ENCODE data around the gene BOLA1. TPM values are rescaled to one million over a fixed set of nuclear protein-coding genes. Genes with fewer than 3 reads are reported as not detected.
"Not testable (repeated sequence)": the region's sequence is repeated elsewhere in the genome, so short reads cannot be mapped to it uniquely, and the experiment has no call there.

The BOLA1 gene
- total RNA-seq (2014; rRNA removed; shearing (Covaris generic)), result 9.8 and 12.3 TPM in 2 replicates

DNA sequence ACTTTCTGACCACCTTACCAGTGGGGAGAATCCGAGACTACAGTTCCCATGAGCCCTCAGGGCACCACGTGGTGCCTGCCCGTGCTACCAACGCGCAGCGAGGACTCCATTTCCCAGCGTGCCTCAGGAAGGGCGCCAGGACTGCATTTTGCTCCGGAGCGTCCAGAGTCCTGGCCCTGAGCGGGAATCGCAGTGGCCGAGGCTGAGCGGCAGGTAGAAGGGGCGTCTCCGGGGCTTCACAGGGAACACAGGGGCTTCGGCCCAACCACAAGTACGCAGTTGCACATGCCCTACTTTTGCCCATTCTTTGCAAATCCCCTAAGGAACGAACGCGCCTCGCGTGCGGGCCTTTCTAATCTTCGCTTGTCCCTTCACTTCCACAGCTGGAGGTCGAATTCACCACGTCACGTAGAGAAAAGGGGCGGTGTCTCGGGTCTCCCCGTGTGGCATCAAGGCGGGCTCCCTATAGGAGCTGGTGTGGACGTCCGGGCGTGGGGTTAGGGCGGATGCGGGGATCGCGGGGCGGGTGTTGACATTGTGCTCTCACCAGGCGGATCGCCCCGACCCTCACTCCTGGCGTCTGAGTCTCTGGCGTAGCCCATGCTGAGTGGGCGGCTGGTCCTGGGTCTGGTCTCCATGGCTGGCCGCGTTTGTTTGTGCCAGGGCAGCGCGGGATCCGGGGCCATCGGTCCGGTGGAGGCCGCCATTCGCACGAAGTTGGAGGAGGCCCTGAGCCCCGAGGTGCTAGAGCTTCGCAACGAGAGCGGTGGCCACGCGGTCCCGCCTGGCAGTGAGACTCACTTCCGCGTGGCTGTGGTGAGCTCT, at the start of gene BOLA1:
Gene BOLA1 (plus strand): TSS at position 109 of the 825 bp plus-strand sequence. CDS start 492 bp downstream, at position 601.
- H3K27me3 ChIP-seq (replicated peaks), result no peaks in the 10 kb centered on the region
- H3K27ac ChIP-seq, result peak within 1 kb of the TSS; percentile 5
- peak; percentile 85 to 90 for DNase-seq (ENCODE audit: low read depth in 1 of 2, low spot score in 2 of 2)
- no peaks in the 10 kb centered on the region for H3K36me3 ChIP-seq
- peaks cover 8% of the 10 kb centered on the region for H3K4me1 ChIP-seq (replicated peaks)
- H3K9me3 ChIP-seq (replicated peaks), result no peaks in the 10 kb centered on the region
- H3K4me3 ChIP-seq, result peak within 1 kb of the TSS; percentile 41

DNA sequence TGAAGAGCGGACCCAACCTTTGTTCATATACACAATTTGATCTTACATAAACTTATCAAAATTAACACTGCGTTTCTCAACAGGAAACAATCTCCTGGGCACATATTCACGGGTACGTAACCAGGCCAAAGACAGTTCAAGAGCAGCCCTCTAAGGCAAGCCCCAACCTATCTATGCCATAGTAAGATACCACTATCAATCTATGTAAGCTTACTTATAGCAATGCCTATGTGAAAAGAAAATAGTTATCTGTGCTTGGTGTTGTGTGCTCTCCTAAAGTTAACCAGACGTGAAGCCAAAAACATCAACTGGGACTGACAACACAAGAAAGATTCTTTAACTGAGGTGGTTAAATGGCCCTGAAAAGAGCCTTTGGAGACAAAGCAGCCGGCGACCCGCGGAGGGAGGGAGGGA, 49.4 kb upstream of the BOLA1 start:
- peaks cover 21% of the 10 kb centered on the region for H3K4me1 ChIP-seq (replicated peaks)
- H3K36me3 ChIP-seq, result peaks cover 21% of the 10 kb centered on the region
- peak in 1 of 2 experiments; percentile 26 for DNase-seq (ENCODE audit: low read depth in 1 of 2, low spot score in 2 of 2)
- no peaks in the 10 kb centered on the region for H3K9me3 ChIP-seq (replicated peaks)
- peak overlapping the region; percentile 45 for H3K4me3 ChIP-seq
- H3K27me3 ChIP-seq (replicated peaks), result no peaks in the 10 kb centered on the region
- peak overlapping the region; percentile 66 for H3K27ac ChIP-seq

DNA sequence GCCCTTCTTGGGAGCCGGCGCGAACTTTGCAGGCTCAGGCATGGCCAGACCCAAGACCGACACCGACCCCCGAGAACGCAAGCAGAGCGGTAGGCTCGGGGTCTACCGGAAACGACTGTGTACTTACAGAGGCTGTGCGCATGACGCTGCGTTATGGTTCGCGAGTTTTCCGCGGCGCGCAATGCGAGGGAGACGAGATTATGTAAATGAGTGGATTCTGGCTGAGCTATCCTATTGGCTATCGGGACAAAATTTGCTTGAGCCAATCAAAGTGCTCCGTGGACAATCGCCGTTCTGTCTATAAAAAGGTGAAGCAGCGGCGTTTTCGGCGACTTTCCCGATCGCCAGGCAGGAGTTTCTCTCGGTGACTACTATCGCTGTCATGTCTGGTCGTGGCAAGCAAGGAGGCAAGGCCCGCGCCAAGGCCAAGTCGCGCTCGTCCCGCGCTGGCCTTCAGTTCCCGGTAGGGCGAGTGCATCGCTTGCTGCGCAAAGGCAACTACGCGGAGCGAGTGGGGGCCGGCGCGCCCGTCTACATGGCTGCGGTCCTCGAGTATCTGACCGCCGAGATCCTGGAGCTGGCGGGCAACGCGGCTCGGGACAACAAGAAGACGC, 48.5 kb upstream of the BOLA1 start:
- not testable (repeated sequence) for H3K27me3 ChIP-seq (replicated peaks); H3K4me3 ChIP-seq; H3K9me3 ChIP-seq (replicated peaks); DNase-seq (ENCODE audit: low read depth in 1 of 2, low spot score in 2 of 2); H3K27ac ChIP-seq
- peaks cover 19% of the 10 kb centered on the region for H3K4me1 ChIP-seq (replicated peaks)
- H3K36me3 ChIP-seq, result peaks cover 12% of the 10 kb centered on the region

GRCh38 chr1:149851585-149852213, 47.7 kb upstream of the BOLA1 start:
- H3K4me1 ChIP-seq (replicated peaks), result peaks cover 19% of the 10 kb centered on the region
- not testable (repeated sequence) for H3K4me3 ChIP-seq; H3K27ac ChIP-seq; H3K27me3 ChIP-seq (replicated peaks); H3K36me3 ChIP-seq; H3K9me3 ChIP-seq (replicated peaks); DNase-seq (ENCODE audit: low read depth in 1 of 2, low spot score in 2 of 2)

GRCh38 chr1:149852263-149852662, 47.1 kb upstream of the BOLA1 start:
- H3K27ac ChIP-seq; H3K9me3 ChIP-seq (replicated peaks); DNase-seq (ENCODE audit: low read depth in 1 of 2, low spot score in 2 of 2); H3K4me3 ChIP-seq; H3K36me3 ChIP-seq; H3K27me3 ChIP-seq (replicated peaks): not testable (repeated sequence)
- peaks cover 19% of the 10 kb centered on the region for H3K4me1 ChIP-seq (replicated peaks)

DNA sequence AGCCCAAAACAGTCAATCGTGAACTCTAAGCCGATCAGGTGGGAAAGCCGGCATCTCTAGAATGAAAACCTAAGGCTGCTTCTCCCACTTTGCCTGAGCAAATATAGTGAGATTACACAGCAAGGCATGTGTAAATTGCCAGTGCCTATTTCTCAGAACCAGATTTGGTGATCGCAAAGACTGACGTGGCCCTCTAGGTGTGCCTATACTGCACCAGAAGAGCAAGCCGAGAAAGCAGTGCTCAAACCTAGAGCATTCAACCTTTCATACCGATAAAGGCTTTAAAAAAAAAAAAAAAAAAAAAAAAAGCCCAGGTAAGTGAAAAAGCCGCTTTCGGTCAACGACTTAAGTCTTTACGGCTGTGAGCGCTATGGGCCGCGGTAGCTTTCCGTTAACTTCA, 39.1 kb upstream of the BOLA1 start:
- not testable (repeated sequence) for H3K4me1 ChIP-seq (replicated peaks); DNase-seq (ENCODE audit: low read depth in 1 of 2, low spot score in 2 of 2); H3K9me3 ChIP-seq (replicated peaks); H3K27ac ChIP-seq; H3K27me3 ChIP-seq (replicated peaks); H3K4me3 ChIP-seq; H3K36me3 ChIP-seq

- not testable (repeated sequence) for H3K27me3 ChIP-seq (replicated peaks); H3K27ac ChIP-seq; H3K9me3 ChIP-seq (replicated peaks); H3K36me3 ChIP-seq; H3K4me1 ChIP-seq (replicated peaks); H3K4me3 ChIP-seq; DNase-seq (ENCODE audit: low read depth in 1 of 2, low spot score in 2 of 2)
Observed at GRCh38 chr1:149860684-149861496, 38.5 kb upstream of the BOLA1 start.

- H3K27ac ChIP-seq; DNase-seq (ENCODE audit: low read depth in 1 of 2, low spot score in 2 of 2); H3K36me3 ChIP-seq; H3K4me3 ChIP-seq; H3K4me1 ChIP-seq (replicated peaks); H3K27me3 ChIP-seq (replicated peaks); H3K9me3 ChIP-seq (replicated peaks): not testable (repeated sequence)
Observed at GRCh38 chr1:149861497-149862054, 37.8 kb upstream of the BOLA1 start.

- not testable (repeated sequence) for H3K27me3 ChIP-seq (replicated peaks); H3K36me3 ChIP-seq; H3K27ac ChIP-seq; DNase-seq (ENCODE audit: low read depth in 1 of 2, low spot score in 2 of 2); H3K4me1 ChIP-seq (replicated peaks); H3K9me3 ChIP-seq (replicated peaks); H3K4me3 ChIP-seq
Observed at GRCh38 chr1:149866887-149867286, 32.5 kb upstream of the BOLA1 start.

DNA sequence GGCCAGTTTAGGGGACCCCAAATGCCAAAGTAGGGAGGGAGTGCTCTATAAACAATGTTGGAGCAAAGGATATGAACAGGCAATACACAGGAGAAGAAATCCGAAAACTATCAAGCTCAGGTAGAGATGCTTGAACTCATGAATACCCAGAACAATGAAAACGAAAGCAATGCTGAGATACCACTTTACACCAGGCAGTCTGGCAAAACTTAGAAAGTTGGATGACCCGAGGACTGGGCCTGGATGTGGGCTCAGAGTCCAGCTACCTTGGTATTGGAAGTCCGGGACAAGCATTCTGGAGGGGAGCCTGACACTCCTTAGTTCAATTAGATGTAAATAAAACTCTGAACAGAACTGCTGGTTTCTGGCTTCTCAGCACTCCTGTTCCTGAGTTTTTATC, 26.3 kb upstream of the BOLA1 start:
- not testable (repeated sequence) for H3K27ac ChIP-seq; H3K9me3 ChIP-seq (replicated peaks); H3K4me1 ChIP-seq (replicated peaks); H3K27me3 ChIP-seq (replicated peaks); H3K4me3 ChIP-seq; DNase-seq (ENCODE audit: low read depth in 1 of 2, low spot score in 2 of 2); H3K36me3 ChIP-seq

- DNase-seq (ENCODE audit: low read depth in 1 of 2, low spot score in 2 of 2), result no peak
- Histone ChIP-seq H3K36me3 (no peaks in the 10 kb centered on the region), H3K27ac (no peak overlapping the region), H3K9me3 (replicated peaks) (no peaks in the 10 kb centered on the region), H3K4me3 (no peak overlapping the region), H3K4me1 (replicated peaks) (no peaks in the 10 kb centered on the region), H3K27me3 (replicated peaks) (no peaks in the 10 kb centered on the region)
Observed at GRCh38 chr1:149877211-149877946, 22.0 kb upstream of the BOLA1 start.

DNA sequence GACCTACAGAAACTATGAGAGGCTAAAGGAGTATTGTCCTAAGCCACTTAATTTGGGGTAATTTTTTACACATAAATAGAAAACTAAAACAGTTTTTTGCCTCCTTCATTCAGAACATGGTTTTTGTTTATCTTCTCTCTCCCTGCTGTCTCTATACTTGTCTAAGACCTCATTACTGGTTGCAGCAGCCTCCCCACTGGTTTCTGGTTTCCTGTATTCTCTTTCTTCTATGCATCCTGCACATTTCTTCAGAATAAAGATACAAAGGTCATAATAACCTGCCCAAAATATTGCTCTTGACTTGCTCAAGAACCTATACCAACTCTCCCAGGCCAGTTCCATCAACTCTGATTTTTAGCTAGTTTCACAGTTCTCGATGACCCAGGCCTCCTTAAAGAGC, 19.8 kb upstream of the BOLA1 start:
- Histone ChIP-seq H3K27me3 (replicated peaks) (no peaks in the 10 kb centered on the region), H3K36me3 (no peaks in the 10 kb centered on the region), H3K4me1 (replicated peaks) (peaks cover 7% of the 10 kb centered on the region), H3K27ac (no peak overlapping the region), H3K9me3 (replicated peaks) (no peaks in the 10 kb centered on the region), H3K4me3 (no peak overlapping the region)
- DNase-seq (ENCODE audit: low read depth in 1 of 2, low spot score in 2 of 2), result no peak

DNA sequence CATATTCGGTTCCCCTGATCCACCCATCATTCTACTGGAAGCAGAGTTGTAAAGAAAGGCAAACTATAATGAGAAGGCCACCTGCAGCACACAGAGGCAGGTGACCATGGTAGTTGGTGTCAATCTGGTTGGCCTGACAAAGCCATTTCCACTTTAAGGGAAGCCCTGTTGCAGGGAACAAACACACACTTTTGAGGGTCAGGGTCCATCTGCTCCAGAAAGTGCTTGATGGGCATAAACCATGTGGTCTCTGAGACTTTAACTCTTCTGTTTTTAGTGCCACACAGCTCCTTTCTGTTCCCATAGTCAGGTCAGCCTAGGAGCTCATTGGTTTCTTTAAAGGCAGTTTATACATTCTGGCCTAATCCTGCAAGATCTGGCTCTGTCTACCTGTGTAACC, 17.5 kb upstream of the BOLA1 start:
- Histone ChIP-seq H3K4me1 (replicated peaks) (peaks cover 13% of the 10 kb centered on the region), H3K4me3 (no peak overlapping the region), H3K36me3 (no peaks in the 10 kb centered on the region), H3K27ac (no peak overlapping the region), H3K9me3 (replicated peaks) (no peaks in the 10 kb centered on the region), H3K27me3 (replicated peaks) (no peaks in the 10 kb centered on the region)
- DNase-seq (ENCODE audit: low read depth in 1 of 2, low spot score in 2 of 2), result no peak

Data from SJSA1 (cell line).